Stimulated activated CD4-positive, alpha-beta T cell treated with anti-CD3 and anti-CD28 coated beads, Interleukin-4, amount 100 ng/mL, for 1 hour (primary cell): ENCODE measurements around the gene TOPORS.
"Not testable (repeated sequence)": the region's sequence is repeated elsewhere in the genome, so short reads cannot be mapped to it uniquely, and the experiment has no call there.

ENCODE experiments used
- DNase-seq: peaks from one replicate; pipeline ENCODE4 v3.0.0-alpha.2; 2020

Gene TOPORS

DNA sequence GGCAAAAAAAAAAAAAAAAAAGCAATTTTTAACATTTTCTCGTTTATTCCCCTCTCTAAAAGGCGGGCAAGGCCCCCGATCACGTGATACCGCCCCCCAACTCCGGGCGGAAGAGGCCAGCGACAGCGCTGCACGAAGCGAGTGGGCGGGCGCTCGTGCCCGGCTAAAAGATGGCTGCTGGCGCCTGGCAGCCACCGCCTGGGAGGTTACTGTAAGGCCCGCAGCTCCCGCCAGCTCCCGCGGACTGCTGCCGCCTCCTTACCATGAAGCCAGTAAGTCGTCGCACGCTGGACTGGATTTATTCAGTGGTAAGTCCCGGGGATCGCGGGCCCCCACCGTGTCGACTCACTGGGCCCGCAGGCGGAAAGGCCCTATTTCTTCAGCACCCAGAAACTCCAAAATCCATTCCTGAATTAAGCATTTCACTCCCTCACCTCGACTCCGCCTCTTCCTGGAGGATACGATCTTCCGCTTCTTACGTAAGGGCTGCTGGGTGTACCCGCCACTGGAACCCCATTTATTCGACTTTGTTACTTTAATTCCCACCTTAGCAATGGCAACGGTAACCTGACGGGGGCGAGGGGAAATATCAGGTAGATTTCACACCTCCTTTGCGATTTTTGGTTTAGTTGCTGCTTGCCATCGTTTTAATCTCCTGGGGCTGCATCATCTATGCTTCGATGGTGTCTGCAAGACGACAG lies at the start of gene TOPORS, which contains the start of gene SMIM27:
TSS of gene TOPORS (minus strand) at position 415 of the 701 bp plus-strand sequence. CDS start at position 265, 150 bp downstream.
TSS of gene SMIM27 (plus strand) at position 156 of the 701 bp plus-strand sequence. CDS start at position 264, 108 bp downstream.
- peak; percentile 92 for DNase-seq

DNA sequence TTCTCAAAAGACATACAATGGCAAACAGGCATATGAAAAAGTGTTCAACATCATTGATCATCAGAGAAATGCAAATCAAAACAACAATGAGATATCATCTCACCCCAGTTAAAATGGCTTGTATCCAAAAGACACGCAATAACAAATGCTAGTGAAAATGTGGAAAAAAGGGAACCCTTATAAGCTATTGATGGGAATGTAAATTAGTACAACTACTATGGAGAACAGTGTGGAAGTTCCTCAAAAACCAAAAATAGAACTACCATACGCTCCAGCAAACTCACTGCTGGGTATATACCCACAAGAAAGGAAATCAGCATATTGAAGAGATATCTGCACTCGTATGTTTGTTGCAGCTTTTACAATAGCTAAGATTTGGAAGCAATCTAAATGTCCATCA lies 46.6 kb upstream of the TOPORS start:
- not testable (repeated sequence) for DNase-seq

DNA sequence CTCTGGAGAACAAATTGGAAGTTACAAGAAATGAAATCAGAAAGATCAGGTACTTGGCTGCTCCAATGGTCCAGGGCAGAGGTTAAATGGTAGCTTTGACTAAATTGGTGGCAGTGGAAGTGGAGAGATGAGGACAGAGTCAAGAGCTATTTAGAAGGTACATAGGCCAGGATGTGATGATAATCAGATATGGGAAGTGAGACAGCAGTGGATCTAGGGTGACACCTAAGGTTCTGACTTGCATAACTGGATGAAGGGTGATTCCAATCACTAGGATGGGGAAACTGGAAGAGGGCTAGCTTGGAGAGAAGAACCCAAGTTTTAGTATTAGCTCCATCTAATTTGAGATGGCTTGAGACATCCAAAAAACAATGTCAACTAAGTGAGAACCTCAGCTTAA lies 44.5 kb upstream of the TOPORS start:
- DNase-seq: no peak

DNA sequence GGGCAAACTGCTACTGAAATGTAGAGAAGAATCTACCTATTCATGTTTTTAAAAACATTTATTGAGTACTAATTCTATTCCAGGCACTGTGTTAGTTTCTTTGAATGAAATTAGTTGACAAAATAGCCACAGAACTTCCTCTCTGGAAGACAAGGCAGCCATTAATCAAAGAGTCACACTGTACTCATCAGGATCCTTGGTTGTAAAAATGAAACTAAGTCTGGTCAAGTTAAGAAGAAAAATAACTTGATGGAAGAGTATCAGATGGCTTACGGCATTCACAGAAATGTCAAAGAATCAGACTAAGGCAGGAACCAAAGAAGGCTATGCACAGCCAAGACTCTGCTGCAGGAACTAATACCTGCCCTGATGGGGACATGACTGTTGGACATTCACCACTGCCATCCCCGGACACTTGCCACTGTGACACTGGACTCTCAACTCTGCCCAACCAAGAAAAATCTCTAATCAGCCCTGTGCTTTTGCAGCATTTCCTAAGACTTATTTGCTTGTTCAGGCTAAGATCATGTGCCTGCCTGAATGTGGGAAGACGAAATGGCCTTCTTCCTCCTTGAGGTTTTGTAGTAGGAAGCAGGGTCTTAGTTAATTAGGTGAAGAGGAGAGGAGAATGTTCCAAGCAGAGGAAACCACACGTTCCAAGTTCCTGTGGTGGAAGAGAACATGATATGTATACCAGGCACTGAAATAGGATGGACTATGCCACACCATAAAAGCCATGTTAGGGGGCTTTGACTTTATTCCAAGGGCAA lies 43.9 kb upstream of the TOPORS start:
- no peak for DNase-seq

DNA sequence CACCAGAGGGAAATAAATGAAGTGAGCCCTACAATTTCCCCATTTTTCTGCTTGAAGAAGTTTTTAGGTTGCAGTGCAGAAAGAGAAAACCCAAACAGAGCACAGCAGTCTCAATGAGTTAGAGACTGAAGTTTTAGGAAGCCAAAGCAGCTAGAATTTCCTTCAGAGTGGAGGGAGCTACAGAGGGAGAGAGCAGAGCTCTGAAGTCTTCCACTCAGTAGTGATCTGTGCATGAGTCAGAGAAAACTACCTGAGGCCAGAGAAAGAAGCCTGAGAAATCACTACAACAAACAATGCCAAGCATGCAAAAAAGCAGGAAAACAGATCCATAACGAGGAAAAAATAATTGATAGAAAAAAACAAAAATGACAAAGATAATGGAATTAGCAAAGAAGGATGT lies 38.5 kb upstream of the TOPORS start:
- DNase-seq: no peak

DNA sequence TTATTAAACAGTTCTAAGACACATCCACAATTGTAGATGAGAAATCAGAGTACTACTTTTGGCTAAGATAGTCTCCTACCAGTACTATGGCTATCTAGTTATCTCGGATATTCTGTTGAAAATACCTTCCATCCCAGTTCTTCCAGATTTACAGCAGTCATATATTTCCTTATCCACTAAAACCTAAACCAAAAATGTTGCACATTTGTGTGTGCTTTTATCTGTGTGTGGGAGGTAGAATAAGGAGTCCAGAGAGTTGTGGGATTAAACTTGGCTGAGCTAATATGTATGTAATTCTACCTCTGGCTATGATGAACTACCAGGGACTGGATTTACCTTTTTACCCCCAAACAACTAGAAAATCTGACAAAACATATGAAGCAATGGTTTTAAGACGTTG lies 38.1 kb upstream of the TOPORS start:
- no peak for DNase-seq

DNA sequence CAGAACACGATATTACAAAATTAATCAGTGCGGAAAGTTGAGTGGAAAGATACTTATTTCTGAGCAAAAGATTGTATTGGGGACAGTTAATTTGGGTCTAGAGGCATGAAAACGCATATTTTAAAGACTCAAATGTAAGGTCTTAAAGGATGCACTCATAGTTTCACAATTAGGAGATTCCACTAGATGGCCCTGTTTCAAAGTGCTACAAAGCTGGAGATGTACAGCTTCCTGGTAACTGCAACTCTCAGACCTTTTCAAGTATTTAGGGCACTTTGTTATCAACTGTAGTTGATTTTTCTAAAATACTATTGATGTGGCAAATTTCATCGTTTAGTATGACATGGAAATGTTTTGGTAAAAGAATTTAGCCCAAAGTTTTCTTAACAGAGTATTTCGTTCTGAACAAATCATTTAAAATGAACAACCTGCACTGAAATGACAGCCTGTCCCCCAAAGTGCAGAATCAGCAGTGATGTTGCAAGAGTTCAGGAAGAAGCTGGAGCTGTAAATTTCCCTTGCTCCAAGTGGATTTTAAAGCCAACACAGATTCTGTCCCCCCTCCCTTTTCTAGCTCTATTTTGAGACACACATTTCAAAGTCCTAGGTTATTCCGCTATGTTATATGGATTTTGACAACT lies 36.8 kb upstream of the TOPORS start:
- DNase-seq: no peak

DNA sequence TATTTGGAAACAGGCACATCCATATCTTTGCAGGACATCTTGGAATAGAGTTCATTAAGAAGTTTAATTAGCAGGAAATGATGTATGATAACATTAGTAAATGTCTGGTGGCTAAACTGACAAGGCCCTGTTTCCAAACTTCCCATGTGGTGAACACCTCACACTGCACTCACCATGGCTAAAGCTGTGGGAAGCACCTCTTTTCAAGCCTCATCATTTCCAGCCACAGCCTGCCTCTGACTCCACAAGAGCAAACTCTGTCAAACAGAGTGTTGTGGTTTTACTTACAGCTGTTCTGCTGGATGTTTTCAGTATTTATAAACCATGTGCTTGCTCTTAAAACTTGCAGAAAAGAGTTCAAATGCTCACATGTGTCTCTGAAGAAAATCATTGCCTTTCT lies 35.5 kb upstream of the TOPORS start:
- no peak for DNase-seq

DNA sequence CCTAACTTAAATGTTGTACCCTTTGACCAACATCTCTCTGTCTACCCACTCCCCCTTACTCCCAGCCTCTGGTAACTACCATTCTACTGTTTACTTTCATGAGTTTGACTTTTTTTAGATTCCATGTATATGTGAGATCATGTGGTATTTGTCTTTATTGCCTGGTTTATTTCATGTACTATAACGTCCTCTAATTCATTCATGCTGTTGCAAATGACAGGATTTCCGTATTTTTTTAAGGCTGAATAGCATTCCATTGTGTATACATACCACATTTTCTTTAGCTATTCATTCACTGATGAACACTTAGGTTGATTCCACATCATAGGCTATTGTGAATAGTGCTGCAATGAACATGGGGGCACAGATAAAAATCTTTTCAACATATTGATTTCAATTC lies 32.4 kb upstream of the TOPORS start:
- DNase-seq: no peak

DNA sequence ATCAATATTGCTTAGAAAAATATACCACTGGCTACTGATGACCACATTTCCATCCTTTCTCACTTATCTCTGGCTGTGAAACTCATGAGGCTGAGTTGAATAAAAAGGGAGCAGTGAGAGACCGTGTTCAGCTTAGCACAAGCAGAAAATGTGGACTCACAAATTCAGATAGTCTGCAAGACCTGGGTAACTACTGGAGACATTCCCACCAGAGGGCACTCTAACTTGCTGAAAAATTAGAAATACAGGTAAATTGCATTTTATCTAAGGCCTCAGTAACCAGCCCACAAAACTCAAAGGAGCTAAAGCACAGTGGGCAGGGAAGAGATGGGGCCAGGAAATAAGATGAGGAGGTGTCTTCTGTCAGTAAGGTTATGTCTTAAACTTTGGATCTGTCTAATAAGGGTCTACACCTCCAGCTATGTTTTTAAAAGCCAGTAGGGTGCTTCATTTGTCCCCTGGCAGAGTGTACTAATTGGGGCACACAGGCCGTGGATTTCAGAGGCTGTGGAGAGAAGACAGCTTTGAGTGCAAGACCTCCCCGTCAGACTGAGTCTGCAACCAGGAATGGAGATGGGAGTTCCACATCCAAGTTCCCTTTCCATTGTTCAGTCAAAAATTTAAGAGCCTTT lies 29.2 kb upstream of the TOPORS start:
- no peak for DNase-seq

DNA sequence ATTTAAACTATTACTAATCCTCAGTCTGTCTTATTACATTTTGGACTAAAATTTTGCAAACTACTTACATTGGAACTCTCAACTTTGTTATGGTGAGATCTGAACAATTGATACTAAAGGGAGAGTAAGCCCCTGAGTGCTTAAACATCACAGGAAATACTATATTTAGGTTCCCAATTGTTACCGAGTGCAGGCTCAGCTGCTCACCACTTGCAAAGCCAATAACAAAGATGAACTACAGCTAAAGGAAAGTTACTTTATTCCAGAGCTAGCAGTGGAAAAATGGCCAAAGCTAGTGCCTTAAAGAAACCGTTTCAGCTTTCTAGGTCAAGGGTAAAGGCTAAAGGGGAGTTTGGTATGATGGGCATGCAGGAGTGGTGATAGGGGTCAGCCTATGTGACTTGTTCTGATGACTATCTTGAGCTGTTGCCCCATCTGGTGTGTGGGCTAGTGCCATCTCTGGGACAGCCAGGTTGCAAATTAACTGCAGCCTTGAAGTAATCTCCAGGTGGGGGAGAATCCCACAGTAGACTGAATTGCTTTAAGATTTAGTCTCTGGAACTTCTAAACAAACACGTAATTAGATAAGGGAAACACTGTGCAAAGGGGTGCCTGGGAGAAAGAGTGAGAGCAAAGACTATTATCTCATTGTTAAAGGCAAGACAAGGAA lies 28.4 kb upstream of the TOPORS start:
- DNase-seq: no peak

DNA sequence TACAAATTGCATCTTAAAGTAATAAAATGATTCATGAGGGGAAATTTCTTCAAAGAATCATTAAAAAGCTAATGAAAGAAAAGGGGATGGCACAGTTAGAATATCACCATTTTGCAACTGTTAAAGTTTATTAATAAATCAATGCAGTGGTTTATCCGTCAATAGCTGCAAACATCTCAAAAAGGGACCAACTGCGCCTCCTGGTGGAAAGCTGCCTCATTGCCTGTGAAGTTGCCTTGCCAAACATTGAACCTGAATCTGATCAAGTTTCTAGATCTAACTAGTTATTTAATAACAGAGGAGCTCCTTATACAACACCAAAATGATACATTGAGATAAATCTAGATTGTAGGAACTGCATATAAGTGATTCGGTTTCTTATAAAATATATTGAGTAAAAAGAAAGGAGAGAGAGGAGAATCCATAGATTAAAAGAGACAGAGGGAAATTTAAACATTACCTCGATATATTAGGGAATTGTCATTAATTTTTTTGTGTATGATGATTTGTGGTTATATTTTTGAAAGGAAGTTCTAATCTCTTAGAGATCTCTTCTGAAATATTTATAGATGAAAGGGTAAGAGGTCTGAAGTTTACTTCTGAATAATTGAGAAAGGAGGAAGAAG lies 27.4 kb upstream of the TOPORS start:
- peak; percentile 79 for DNase-seq

DNA sequence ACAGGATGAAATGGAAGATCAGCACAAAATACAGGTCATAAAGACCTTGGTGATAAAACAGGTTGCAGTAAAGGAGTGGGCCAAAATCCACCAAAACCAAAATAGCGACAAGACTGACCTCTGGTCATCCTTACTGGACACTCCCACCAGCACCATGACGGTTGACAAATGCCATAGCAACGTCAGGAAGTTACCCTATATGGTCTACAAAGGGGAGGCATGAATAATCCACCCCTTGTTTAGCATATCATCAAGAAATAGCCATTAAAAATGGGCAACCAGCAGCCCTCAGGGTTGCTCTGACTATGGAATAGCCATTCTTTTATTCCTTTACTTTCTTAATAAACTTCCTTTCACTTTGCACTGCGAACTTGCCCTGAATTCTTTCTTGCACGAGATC lies 26.6 kb upstream of the TOPORS start:
- DNase-seq: no peak

DNA sequence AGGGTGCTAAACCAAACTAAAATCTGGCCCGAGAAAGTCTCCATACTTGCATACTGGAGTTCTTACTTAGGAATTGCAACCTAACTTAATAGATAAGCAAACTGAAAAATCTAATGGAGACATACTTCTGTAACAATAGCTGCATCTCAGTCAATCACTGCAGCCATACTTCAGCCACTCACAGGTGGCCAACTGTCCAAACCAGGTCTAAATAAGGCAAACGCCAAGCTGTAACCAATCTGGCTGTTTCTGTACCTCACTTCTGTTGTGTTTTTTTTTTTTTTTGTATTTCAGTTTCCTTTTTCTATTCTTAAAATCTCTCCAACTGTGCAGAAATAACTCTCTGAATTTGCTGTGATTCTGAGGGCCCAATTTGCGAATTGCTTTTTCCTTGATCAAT lies 24.9 kb upstream of the TOPORS start:
- DNase-seq: no peak

DNA sequence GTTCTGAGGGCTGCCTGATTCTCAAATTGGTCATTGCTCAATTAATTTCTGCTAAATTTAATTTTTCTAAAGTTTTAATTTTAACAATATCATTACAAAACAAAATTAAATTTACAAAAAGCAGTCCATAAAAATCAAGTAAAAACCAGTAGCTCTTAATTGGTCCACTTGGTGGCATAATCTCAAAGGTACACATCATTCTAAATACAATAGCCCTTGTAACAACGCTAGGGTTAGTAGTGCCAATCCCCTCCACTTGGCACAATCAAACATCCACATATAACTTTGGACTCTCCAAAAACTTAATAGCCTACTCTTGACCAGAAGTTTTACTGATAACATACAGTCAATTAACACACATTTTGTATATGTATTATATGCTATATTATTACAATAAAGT lies 22.5 kb upstream of the TOPORS start:
- no peak for DNase-seq

DNA sequence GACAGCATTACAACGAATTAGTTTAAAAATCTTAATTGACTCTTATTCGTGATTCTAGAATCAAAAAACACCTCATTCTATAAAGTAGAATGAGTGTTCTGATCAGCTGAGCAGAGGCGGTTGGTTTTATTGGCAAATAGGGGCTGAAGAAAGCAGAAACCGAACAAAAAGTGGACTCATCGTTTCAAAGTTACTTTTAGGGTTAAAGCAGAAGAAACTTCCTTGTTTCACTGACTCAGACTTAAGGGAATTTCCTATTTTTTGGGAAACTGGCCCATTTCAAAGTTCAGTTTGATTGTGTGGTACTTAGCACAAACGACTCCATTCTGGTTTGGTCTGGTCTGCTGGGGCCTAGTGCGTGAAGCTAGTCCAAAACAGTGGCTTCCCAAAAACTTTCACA lies 21.4 kb upstream of the TOPORS start:
- DNase-seq: no peak

DNA sequence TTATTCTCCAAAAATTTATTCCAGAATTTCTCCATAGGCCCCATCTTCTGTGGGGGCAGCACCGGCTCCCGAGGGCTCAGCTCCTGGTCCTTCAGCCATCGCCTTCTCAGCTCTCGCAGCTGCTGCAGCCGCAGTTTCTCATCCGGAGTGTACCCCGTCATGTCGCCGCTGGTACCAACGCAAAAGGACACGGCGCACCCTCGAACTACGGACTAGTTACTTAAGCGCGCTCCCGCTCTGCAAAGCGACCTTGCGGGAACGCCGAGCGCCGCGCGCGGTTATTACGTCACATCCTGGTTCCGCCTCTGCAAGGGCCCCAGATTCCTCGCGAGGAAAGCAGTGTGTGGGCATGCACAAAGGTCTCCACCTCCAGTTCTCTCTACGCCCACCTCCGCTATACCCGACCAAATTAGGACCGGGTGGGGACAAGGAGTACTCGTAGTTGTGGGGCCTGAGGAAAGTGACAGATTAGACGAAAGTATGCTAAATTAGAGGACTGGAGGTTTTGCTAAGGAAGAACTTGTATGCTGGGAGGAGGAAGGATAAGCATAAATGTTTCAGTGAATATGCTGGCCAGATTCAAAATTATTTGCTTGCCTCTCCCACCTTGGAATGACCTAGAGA lies 20.6 kb upstream of the TOPORS start, which contains the start of gene NDUFB6:
TSS of gene NDUFB6 (minus strand) at position 260 of the 624 bp plus-strand sequence. CDS start at position 161, 99 bp downstream.
- peak; percentile 96 for DNase-seq

DNA sequence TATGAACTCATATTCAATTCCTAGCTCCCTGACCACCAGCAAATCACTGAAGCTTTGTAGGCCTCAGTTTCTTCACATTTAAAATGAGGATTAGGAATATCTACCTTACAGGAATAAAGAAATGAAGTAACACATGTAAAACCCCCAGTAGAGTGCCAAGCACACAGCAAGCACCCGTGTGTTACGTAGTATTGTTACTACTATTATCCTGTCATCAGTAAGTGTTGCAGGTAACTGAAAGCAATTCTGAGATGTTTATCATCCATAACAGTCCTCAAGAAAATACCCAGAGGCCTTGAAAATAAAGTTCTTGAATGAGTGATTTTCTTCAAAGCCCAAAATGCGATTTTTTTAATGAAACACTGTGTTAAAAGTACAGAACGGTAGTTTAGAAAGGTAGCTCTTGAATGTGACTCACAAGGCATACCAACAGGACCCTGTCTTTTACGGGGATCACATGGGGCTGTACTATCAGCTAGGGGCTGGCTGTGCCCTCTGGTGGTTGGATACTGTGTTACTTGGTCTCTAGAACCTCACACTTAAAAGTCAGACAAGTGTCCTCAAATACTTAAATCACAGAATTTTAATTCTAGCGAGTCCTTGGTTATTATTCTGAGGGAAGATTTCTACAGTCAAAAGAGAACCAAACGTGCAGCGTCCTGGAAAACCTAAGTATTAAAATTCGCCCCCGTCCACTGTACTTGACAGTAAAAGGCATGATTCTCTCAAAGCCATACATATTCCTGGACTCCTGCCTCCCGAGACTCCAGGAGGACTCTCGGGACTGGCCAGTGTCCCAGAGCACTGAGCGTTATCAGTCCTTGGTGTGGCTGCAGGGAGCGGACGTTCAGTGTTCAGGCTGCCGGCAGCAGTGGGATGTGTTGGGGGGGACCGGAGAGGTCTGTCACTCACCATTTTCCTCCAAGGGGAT lies 19.8 kb upstream of the TOPORS start:
- peak; percentile 64 for DNase-seq

DNA sequence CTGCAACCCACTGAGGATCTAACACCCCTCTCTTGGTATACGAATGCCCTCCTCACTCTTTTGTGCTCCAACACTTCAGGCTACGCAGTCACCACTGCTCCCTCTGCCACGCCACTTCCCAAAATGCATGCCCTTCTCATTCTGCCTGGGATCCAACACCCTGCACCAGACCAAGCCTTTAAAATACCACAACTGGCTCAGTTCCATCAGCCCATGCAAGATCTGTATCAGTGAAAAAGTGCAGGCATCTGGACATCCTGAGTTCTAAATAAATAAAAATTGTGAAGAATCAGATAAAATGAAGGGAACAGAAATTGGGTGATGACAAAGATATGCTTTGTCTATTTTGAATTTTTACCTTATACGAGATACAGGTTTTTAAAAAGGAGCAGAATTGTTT lies 17.9 kb upstream of the TOPORS start:
- DNase-seq: no peak

DNA sequence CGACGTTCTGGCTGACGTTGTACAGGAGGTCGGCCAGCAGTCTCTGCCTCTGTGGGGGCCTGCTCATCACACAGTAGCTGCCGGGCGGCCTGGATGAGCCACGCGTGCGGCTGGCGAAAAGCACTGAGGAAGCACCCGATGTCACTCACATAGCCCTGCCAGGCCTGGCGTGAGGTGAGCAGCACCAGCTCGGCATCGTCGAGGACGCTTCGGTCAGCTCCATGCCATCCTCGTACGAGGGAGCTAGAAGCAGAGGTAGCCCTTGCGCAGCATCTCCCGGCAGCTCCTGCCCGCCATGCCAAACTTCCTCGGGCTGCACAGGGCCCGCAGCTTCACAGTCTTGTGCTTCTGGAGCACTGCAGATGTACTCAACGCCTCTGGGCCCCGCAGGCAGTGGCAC lies 14.4 kb upstream of the TOPORS start:
- DNase-seq: no peak

DNA sequence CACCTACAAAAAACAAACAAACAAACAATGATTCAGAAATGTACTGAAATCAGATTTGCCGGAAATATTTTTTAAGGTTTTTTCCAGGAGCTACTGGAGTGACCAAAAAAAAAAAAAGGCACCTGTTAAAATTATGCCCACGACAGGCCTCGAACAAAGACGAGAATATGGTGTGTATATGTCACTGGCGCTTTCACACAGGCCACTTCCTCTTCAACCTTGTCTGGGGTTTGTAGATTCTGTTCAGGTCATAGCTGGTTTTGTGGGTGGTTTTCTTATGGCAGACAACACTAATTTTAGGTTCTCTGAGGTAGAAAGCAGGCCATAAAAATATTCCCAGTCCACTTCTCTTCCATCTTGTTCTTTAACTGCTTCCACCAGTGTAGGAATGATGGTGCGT lies 13.6 kb upstream of the TOPORS start:
- DNase-seq: no peak
